LNCaP clone FGC (cell line): ENCODE data around the gene BROX.
A peak's percentile ranks its signal among the peaks of the same experiment; 100 is the strongest.
"Not testable (repeated sequence)": the region's sequence is repeated elsewhere in the genome, so short reads cannot be mapped to it uniquely, and the experiment has no call there.

Experiments used
- DNase-seq: peaks from one replicate; pipeline ENCODE4 v3.0.0-alpha.2; 2011; ENCODE audit warnings: low read depth
- H3K4me3 ChIP-seq: 2 replicates; pipeline ENCODE4 v1.5.1; 2011; ENCODE audit warnings: mild to moderate bottlenecking, low read depth, low read length, control low read depth
- TF ChIP-seq, protein P1 (sequence below): IDR thresholded peaks from 2 replicates; pipeline ENCODE4 v1.5.1; 2012; ENCODE audit warnings: mild to moderate bottlenecking; ENCODE audit not compliant: control insufficient read depth, insufficient read depth; ENCODE audit errors: extremely low read depth

The BROX gene

DNA sequence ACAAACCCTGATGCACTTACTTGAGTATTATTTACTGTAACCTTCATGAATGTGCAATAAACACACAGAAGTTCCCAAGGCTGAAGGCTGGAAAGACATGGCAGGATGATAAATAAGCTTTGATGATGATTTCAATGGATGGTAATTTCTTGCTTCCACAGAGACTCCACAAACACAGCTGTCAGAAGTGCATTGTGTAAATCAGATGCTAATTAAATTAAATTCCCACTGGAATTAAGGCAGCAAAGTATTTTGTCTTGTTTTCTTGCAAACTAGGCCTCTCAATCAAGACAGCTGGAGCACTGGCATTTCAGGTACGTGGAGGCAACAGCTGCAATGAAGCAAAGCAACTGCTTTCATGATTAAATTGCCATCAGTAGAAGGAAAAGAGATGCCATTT is 48.7 kb downstream of the BROX start:
- TF ChIP-seq, protein P1, sequence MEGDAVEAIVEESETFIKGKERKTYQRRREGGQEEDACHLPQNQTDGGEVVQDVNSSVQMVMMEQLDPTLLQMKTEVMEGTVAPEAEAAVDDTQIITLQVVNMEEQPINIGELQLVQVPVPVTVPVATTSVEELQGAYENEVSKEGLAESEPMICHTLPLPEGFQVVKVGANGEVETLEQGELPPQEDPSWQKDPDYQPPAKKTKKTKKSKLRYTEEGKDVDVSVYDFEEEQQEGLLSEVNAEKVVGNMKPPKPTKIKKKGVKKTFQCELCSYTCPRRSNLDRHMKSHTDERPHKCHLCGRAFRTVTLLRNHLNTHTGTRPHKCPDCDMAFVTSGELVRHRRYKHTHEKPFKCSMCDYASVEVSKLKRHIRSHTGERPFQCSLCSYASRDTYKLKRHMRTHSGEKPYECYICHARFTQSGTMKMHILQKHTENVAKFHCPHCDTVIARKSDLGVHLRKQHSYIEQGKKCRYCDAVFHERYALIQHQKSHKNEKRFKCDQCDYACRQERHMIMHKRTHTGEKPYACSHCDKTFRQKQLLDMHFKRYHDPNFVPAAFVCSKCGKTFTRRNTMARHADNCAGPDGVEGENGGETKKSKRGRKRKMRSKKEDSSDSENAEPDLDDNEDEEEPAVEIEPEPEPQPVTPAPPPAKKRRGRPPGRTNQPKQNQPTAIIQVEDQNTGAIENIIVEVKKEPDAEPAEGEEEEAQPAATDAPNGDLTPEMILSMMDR = no peak
- H3K4me3 ChIP-seq = no peak overlapping the region
- DNase-seq = no peak

DNA sequence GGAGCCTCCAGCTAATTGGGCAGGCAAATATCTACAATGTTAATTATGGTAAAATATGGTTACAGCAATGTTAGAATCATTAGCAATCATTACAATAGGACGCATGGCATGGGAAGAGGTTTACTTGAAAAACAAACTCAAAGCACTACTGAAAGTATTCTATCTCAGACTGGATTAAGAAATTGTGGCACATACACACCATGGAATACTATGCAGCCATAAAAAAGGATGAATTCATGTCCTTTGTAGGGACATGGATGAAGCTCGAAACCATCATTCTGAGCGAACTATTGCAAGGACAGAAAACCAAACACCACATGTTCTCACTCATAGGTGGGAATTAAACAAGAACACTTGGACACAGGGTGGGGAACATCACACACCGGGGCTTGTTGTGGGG is 49.8 kb downstream of the BROX start:
- not testable (repeated sequence) for H3K4me3 ChIP-seq

DNA sequence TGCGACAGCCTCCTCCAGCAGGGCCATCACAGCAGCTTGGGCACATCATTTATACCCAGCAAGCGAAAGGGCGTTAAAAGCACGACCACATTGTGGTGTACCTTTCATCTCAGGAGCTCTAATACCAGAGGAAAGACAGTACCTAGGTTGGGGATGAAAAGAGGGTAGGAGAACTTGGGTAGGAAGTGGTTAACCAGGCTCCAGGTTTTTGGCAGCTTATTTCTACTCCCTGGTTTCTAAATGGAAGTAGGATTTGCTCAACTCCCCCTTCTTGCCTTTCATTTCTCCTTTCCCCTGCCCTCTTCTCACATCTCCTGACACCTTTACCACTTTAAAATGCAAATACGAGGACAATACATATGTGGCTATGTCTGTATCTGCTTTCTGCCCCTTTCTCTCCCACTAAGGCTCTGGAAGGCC is 54.8 kb downstream of the BROX start:
- TF ChIP-seq, protein P1 = no peak
- no peak for DNase-seq
- no peak overlapping the region for H3K4me3 ChIP-seq

More for the DNA sequence above, 49.8 kb downstream of the BROX start:
- DNase-seq = not testable (repeated sequence)

DNA sequence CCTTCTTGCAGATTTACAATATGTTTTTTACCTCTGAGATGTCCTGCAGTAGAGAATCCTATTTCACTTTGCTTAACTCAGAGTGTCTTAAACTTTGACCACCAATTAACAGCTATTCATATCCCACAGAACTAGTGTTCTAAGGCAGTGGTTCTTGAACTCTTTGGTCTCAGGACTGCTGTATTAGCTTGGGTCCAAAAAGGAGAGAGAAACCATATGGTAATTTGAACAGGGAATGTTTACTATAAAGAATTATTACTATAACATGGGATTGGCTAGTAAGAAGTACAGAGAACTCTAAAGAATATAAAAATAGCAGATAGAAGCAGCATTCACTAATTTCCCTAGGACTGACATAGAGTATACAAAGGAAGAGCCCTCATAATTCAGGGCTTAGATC is 56.2 kb downstream of the BROX start:
- TF ChIP-seq, protein P1 = no peak
- no peak for DNase-seq

DNA sequence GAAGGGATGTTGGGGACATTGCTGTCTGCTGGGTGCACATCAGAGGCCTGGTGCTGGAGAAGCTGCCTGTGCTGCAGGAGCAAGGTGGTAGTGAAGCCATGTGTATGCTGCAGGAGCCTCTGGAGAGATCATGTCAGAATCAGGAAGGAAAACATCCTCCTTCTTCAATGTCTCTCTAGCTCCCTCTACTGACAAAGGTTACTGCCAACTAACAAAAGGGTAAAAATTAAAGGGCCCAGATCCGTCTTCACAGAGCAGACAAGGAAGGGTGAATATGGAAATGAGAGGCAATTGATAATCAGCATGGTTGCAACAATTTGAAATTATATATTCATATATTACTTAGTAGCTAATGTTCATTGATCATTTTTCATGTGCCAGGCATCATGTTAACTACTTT is 56.8 kb downstream of the BROX start:
- TF ChIP-seq, protein P1 = 0 out of 2 replicates have a peak, but pooled peaks have one; percentile 7
- no peak overlapping the region for H3K4me3 ChIP-seq
- no peak for DNase-seq

More for the DNA sequence above, 56.2 kb downstream of the BROX start:
- H3K4me3 ChIP-seq = no peak overlapping the region

DNA sequence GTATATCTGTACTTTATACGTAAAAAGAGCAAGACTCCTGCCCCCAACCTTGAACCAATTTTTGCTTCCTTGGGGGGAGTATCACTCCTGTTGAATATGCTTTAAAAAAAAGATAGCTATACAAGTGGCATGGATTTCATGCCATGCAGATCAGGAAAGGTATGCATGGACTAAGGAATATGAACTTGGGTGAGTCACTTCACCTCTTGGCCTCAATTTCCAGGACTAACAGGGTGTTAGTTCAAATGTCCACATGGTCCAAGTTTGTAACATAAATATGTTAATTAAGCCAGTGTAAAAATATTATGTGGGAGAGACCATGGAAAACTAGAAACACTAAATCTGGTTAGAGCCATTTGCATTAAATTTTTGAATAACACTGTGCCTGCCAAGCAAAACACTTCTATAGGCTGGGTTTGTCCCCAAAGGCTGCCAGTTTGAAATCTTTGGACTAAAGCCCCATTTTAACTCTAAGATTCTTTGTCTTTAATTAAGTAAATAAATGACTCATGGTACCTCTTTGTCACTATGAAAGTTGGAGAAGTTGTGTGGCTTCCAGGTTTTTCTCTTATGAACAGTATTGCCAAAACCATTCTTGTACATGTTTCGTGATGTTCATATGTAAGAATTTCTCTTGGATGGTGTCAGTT is 57.7 kb downstream of the BROX start:
- no peak overlapping the region for H3K4me3 ChIP-seq
- DNase-seq = no peak
- TF ChIP-seq, protein P1 = no peak

DNA sequence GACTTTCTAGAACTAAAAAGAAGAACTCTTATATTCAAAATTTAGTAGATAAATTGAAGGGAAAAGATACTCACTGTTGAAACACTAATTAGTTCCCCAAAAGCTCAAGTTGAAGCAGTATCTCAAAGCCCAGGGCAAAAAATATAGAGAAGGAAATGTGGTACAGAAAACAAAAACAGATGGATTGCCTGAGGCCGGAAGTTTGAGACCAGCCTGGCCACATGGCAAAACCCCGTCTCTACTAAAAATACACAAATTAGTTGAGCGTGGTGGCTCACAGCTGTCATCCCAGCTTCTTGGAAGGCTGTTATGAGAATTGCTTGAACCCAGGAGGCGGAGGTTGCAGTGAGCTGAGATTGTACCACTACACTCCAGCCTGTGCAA is 60.6 kb downstream of the BROX start:
- no peak for DNase-seq
- TF ChIP-seq, protein P1 = no peak
- no peak overlapping the region for H3K4me3 ChIP-seq
